ENCODE data around the gene BAZ2B.

The BAZ2B gene

DNA sequence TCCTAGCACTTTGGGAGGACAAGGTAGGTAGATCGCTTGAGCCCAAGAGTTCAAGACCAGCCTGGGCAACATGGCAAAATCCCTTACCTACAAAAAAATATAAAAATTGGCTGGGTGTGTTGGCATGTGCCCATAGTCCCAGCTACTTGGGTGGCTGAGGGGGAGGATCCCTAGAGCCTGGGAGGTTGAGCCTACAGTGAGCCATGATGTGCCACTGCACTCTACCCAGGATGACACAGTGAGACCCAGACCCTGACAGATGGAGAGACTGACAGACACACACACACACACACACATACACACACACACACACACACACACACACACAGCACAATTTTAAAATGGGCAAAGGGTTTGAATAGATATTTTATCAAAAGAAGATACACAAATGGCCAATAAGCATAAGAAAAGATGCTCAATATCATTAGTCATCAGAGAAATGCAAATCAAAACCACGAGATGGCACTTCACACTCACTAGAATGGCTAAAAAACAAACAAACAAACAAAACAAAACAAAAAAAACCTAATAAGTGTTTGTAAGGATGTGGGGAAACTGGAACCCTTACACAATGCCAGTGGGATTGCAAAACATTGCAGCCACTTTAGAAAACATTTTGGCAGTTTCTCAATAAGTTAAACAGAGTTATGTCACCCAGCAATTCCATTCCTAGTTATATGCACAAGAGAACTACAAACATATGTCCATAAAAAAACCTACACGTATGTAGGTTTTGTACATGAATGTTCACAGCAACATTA is 42.3 kb downstream of the BAZ2B start:
- Histone ChIP-seq H3K27ac (no peak overlapping the region), H3K4me3 (no peak overlapping the region)
- no peak for DNase-seq (ENCODE audit: low spot score)
- TF ChIP-seq, protein P1, sequence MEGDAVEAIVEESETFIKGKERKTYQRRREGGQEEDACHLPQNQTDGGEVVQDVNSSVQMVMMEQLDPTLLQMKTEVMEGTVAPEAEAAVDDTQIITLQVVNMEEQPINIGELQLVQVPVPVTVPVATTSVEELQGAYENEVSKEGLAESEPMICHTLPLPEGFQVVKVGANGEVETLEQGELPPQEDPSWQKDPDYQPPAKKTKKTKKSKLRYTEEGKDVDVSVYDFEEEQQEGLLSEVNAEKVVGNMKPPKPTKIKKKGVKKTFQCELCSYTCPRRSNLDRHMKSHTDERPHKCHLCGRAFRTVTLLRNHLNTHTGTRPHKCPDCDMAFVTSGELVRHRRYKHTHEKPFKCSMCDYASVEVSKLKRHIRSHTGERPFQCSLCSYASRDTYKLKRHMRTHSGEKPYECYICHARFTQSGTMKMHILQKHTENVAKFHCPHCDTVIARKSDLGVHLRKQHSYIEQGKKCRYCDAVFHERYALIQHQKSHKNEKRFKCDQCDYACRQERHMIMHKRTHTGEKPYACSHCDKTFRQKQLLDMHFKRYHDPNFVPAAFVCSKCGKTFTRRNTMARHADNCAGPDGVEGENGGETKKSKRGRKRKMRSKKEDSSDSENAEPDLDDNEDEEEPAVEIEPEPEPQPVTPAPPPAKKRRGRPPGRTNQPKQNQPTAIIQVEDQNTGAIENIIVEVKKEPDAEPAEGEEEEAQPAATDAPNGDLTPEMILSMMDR (IDR thresholded peaks at IDR 0.05): no peak

DNA sequence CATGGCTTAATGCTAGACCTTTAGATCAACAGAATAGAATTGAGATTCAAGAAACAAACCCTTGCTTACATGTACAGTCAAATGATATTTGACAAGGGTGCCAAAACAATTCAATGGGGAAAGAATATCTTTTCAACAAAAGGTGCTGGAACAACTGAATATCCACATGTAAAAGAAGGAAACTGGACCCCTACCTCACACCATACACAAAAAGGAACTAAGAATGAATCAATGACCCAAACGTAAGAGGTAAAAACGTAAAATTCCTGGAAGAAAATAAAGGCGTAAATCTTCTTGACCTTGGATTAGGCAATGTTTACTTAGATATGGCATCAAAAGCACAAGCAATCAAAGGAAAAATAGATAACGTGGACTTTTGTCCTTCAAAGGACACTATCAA is 43.1 kb downstream of the BAZ2B start:
- Histone ChIP-seq H3K4me3 (no peak overlapping the region), H3K27ac (no peak overlapping the region)
- TF ChIP-seq, protein P1 (IDR thresholded peaks at IDR 0.05): no peak
- DNase-seq (ENCODE audit: low spot score): no peak

DNA sequence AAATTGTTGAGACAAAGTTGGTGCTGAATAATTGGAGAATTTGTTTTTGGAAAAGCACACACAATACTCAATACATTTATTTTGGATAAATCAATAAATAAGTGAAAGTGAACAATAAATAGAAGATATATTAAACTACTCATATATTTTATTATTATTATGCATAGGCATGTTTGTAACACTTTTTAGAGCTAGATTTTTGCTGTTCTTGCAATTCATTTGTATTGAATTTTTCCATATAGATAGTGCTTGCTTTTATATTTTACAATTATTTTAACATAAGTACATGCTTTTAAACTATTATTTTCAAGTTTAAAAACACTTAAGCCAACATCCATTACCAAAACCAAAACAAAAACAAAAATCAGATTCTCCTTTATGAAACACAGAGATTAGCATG is 43.9 kb downstream of the BAZ2B start:
- TF ChIP-seq, protein P1 (IDR thresholded peaks at IDR 0.05): no peak
- no peak overlapping the region for H3K27ac ChIP-seq
- no peak overlapping the region for H3K4me3 ChIP-seq
- no peak for DNase-seq (ENCODE audit: low spot score)

DNA sequence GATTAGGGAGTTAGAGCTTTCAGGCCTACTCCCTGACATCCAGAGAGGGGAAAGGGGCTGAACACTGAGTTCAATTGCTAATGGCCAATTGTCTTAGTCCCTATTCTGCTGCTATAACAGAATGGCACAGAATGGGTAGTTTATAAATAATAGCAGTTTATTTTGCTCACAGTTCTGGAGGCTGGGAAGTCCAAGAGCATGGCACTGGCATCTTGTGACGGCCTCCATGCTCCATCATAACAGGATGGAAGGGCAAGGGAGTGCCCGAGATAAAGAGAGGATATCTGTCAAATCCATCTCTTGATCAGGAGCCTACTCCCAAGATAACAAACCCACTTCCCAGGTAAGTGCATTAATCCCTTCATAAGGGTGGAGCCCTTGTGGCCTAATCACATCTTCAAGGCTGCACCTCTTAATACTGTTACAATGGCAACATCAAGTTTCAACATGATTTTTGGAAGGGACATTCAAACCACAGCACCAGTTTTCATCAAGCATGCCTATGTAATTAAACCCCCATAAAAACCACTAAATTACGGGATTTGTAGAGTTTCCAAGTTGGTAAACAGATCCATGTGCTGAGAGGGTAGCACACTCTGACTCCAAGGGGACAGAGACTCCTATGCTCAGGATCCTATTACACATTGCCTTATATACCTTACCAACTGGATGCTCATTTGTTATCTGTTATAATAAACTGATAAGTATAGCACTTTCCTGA is 44.6 kb downstream of the BAZ2B start:
- DNase-seq (ENCODE audit: low spot score): no peak
- TF ChIP-seq, protein P1 (IDR thresholded peaks at IDR 0.05): no peak
- Histone ChIP-seq H3K4me3 (no peak overlapping the region), H3K27ac (no peak overlapping the region)

DNA sequence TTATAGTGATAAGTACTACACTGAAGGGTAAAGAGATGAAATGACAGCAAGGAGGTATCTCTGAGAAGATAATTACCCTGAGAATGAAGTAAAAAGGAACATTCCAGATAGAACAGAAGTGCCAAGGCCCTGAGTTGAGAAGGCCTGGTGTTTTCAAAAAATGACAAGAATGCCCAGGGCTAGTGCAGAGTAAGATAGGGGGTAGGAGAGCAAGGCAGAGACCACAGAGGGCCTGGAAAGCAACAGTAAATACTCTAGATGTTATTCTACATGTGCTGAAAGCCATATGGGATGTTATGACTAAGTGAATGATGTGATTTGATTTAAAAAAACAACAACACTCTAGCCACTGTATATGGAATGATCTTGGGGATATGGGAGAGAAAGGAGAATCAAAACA is 52.3 kb downstream of the BAZ2B start:
- Histone ChIP-seq H3K4me3 (no peak overlapping the region), H3K27ac (no peak overlapping the region)
- TF ChIP-seq, protein P1 (IDR thresholded peaks at IDR 0.05): no peak
- DNase-seq (ENCODE audit: low spot score): no peak

DNA sequence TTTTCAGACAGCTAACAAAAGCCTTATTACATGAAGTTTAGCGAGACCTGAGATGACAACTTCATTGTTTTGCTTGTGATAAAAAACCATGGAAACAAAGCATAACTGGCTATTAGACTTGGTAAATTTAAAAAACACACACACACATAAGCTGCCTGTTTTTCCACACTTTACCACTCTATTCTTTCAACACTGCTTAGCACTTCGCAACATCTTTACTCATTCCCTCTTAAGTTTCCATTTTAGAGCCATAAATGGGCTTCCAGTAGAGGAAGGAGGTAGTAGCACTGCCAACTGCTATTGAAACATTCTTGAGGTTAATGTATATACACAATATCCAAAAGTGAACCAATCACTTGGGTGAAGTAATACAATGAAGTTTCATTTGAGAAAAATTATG is 54.1 kb downstream of the BAZ2B start:
- DNase-seq (ENCODE audit: low spot score): no peak
- Histone ChIP-seq H3K27ac (no peak overlapping the region), H3K4me3 (no peak overlapping the region)
- TF ChIP-seq, protein P1 (IDR thresholded peaks at IDR 0.05): no peak

DNA sequence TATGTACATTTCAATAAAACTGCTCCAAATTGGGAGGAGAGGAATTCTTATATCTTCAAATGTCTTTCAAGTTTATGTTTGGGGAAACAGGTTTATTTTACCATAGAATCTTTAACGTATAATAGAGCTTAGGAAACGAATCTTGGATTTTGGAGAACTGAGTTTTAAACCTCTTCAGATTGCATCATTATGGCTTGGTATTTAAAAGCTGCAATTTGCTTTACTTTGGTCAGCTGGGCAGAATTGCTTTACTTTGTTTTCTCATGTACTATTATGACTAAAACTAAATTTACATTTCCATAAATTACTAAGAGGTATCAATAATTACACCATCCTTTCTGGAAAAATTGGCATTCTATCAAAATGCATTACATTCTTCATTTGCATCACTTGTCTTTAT is 54.6 kb downstream of the BAZ2B start:
- Histone ChIP-seq H3K4me3 (no peak overlapping the region), H3K27ac (no peak overlapping the region)
- no peak for DNase-seq (ENCODE audit: low spot score)
- TF ChIP-seq, protein P1 (IDR thresholded peaks at IDR 0.05): no peak
